NAMALWA (cell line): ENCODE data around the gene PDE7B.
A peak's percentile ranks its signal among the peaks of the same experiment; 100 is the strongest.

Source experiments
- DNase-seq: peaks from one replicate; pipeline ENCODE4 v3.0.0-alpha.2; 2015; ENCODE audit warnings: low spot score

PDE7B gene

GRCh38 chr6:135990439-135990838, 138.9 kb downstream of the PDE7B start:
- DNase-seq: no peak

- no peak for DNase-seq
These were observed 139.5 kb downstream of the PDE7B start for GRCh38 chr6:135990855-135991464.

GRCh38 chr6:135992739-135993138, 141.2 kb downstream of the PDE7B start:
- DNase-seq: no peak

GRCh38 chr6:135993361-135993760, 141.9 kb downstream of the PDE7B start:
- peak; percentile 11 for DNase-seq

- no peak for DNase-seq
These were observed 143.5 kb downstream of the PDE7B start for GRCh38 chr6:135994857-135995544.

GRCh38 chr6:135995545-135995898, 144.0 kb downstream of the PDE7B start:
- DNase-seq: no peak

GRCh38 chr6:135996668-135997067, 145.2 kb downstream of the PDE7B start:
- no peak for DNase-seq

GRCh38 chr6:135999393-135999792, 147.9 kb downstream of the PDE7B start:
- DNase-seq: no peak

- no peak for DNase-seq
These were observed 155.8 kb downstream of the PDE7B start for GRCh38 chr6:136007345-136007744.

GRCh38 chr6:136011475-136011874, 160.0 kb downstream of the PDE7B start:
- DNase-seq: no peak

- no peak for DNase-seq
These were observed 160.8 kb downstream of the PDE7B start for GRCh38 chr6:136012198-136012887.

GRCh38 chr6:136012943-136013342, 161.4 kb downstream of the PDE7B start:
- DNase-seq: no peak

- DNase-seq: no peak
These were observed 163.2 kb downstream of the PDE7B start for GRCh38 chr6:136014454-136015437.

GRCh38 chr6:136015531-136015930, 164.0 kb downstream of the PDE7B start:
- DNase-seq: no peak

GRCh38 chr6:136016228-136017225, 165.0 kb downstream of the PDE7B start:
- no peak for DNase-seq

- no peak for DNase-seq
These were observed 169.2 kb downstream of the PDE7B start for GRCh38 chr6:136020691-136021090.

GRCh38 chr6:136022224-136022874, 170.8 kb downstream of the PDE7B start:
- no peak for DNase-seq

GRCh38 chr6:136024711-136025110, 173.2 kb downstream of the PDE7B start:
- no peak for DNase-seq

GRCh38 chr6:136025736-136026135, 174.2 kb downstream of the PDE7B start:
- no peak for DNase-seq

GRCh38 chr6:136030131-136030530, 178.6 kb downstream of the PDE7B start:
- DNase-seq: no peak
